Osteoblast (primary cell): Measurements from ENCODE around the gene GALNT6. TPM values are rescaled to one million over a fixed set of nuclear protein-coding genes. Genes with fewer than 3 reads are reported as not detected.
A peak's percentile ranks its signal among the peaks of the same experiment; 100 is the strongest.

ENCODE experiments used
- DNase-seq: peaks from one replicate; pipeline ENCODE4 v3.0.0; 2011; ENCODE audit warnings: low spot score, mixed read lengths; ENCODE audit not compliant: insufficient read length; ENCODE audit errors: missing footprints
- H2AFZ ChIP-seq: 2 replicates; pipeline ENCODE4 v1.6.0; 2011; ENCODE audit warnings: mild to moderate bottlenecking, low read length
- H3K27ac ChIP-seq: 2 replicates; pipeline ENCODE4 v1.5.1; 2011; ENCODE audit warnings: mild to moderate bottlenecking, low read depth, low read length, moderate library complexity
- H3K27me3 ChIP-seq: 2 replicates; pipeline ENCODE4 v1.6.0; 2012; ENCODE audit warnings: mild to moderate bottlenecking, control low read depth, inconsistent platforms, low read length, moderate library complexity; ENCODE audit not compliant: insufficient read depth
- H3K36me3 ChIP-seq: 2 replicates; pipeline ENCODE4 v1.5.1; 2011; ENCODE audit warnings: mild to moderate bottlenecking, low read length, control low read depth, moderate library complexity; ENCODE audit not compliant: insufficient read depth
- H3K4me1 ChIP-seq: 2 replicates; pipeline ENCODE4 v1.5.1; 2011; ENCODE audit warnings: mild to moderate bottlenecking, low read length, control low read depth, moderate library complexity; ENCODE audit not compliant: insufficient read depth
- H3K4me2 ChIP-seq: 2 replicates; pipeline ENCODE4 v1.6.0; 2011; ENCODE audit warnings: mild to moderate bottlenecking, low read length; ENCODE audit not compliant: insufficient read depth
- H3K4me3 ChIP-seq: fragments of 200-600 bp; sonication (generic); 3 replicates; pipeline ENCODE4 v1.5.1; 2012; ENCODE audit warnings: mild to moderate bottlenecking, low read length, inconsistent platforms; ENCODE audit not compliant: insufficient read depth
- H3K79me2 ChIP-seq: 2 replicates; pipeline ENCODE4 v1.6.0; 2012; ENCODE audit warnings: mild to moderate bottlenecking, low read length, control low read depth, inconsistent platforms; ENCODE audit not compliant: insufficient read depth
- H3K9me3 ChIP-seq: 2 replicates; pipeline ENCODE4 v1.5.1; 2011; ENCODE audit warnings: low read depth, low read length, control low read depth
- H4K20me1 ChIP-seq: 2 replicates; pipeline ENCODE4 v1.6.0; 2012; ENCODE audit warnings: mild to moderate bottlenecking, low read length, control low read depth; ENCODE audit not compliant: insufficient read depth
- total RNA-seq: library from RNA; depleted of rRNA; stranded (reverse); fragments of >200 nt; gene quantifications from 2 replicates; pipeline ENCODE4 v1.2.3, GENCODE V29; 2012
- TF ChIP-seq, protein P1 (sequence below): IDR thresholded peaks from 2 replicates; pipeline ENCODE4 v1.5.1; 2011; ENCODE audit warnings: mild to moderate bottlenecking, low read depth, low read length, moderate library complexity; ENCODE audit errors: extremely low read depth

GALNT6 gene
- total RNA-seq, 1 donor: 9.8 TPM

- no peak overlapping the region for H3K4me3 ChIP-seq
- H3K4me2 ChIP-seq: no peak overlapping the region
- TF ChIP-seq, protein P1, sequence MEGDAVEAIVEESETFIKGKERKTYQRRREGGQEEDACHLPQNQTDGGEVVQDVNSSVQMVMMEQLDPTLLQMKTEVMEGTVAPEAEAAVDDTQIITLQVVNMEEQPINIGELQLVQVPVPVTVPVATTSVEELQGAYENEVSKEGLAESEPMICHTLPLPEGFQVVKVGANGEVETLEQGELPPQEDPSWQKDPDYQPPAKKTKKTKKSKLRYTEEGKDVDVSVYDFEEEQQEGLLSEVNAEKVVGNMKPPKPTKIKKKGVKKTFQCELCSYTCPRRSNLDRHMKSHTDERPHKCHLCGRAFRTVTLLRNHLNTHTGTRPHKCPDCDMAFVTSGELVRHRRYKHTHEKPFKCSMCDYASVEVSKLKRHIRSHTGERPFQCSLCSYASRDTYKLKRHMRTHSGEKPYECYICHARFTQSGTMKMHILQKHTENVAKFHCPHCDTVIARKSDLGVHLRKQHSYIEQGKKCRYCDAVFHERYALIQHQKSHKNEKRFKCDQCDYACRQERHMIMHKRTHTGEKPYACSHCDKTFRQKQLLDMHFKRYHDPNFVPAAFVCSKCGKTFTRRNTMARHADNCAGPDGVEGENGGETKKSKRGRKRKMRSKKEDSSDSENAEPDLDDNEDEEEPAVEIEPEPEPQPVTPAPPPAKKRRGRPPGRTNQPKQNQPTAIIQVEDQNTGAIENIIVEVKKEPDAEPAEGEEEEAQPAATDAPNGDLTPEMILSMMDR: no peak
- H3K4me1 ChIP-seq: peaks cover 7% of the 10 kb centered on the region
- no peaks in the 10 kb centered on the region for H3K79me2 ChIP-seq
- no peaks in the 10 kb centered on the region for H3K9me3 ChIP-seq
- H4K20me1 ChIP-seq: no peaks in the 10 kb centered on the region
- H3K27ac ChIP-seq: no peak overlapping the region
- no peak for DNase-seq
- H2AFZ ChIP-seq: no peak overlapping the region
- H3K36me3 ChIP-seq: no peaks in the 10 kb centered on the region
- no peaks in the 10 kb centered on the region for H3K27me3 ChIP-seq
These were observed 7.8 kb downstream of the GALNT6 start for GRCh38 chr12:51383269-51383905.

DNA sequence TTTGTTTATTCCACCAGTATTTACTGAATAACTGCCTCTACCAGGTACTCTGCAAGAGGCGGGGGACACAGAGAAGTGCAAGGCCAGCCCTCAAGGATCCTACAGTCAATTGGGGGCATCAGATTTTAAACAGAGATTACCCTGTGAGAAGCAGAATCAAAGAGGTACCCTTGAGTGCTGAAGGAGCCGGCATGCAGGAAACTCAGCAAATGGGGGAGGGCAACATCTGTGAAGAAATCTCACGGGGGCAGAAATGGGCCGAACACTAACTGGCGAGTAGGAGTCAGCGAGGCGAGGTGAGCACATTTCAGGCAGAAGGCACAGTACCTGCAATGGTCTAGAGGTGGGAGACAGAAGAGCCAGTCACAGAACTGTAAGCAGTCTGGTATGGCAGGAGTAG is 9.0 kb downstream of the GALNT6 start:
- TF ChIP-seq, protein P1: no peak
- no peak overlapping the region for H3K4me3 ChIP-seq
- H3K9me3 ChIP-seq: no peaks in the 10 kb centered on the region
- H3K36me3 ChIP-seq: no peaks in the 10 kb centered on the region
- no peaks in the 10 kb centered on the region for H3K27me3 ChIP-seq
- DNase-seq: no peak
- no peak overlapping the region for H3K27ac ChIP-seq
- no peak overlapping the region for H2AFZ ChIP-seq
- no peaks in the 10 kb centered on the region for H4K20me1 ChIP-seq
- H3K4me2 ChIP-seq: no peak overlapping the region
- H3K4me1 ChIP-seq: no peaks in the 10 kb centered on the region
- no peaks in the 10 kb centered on the region for H3K79me2 ChIP-seq

DNA sequence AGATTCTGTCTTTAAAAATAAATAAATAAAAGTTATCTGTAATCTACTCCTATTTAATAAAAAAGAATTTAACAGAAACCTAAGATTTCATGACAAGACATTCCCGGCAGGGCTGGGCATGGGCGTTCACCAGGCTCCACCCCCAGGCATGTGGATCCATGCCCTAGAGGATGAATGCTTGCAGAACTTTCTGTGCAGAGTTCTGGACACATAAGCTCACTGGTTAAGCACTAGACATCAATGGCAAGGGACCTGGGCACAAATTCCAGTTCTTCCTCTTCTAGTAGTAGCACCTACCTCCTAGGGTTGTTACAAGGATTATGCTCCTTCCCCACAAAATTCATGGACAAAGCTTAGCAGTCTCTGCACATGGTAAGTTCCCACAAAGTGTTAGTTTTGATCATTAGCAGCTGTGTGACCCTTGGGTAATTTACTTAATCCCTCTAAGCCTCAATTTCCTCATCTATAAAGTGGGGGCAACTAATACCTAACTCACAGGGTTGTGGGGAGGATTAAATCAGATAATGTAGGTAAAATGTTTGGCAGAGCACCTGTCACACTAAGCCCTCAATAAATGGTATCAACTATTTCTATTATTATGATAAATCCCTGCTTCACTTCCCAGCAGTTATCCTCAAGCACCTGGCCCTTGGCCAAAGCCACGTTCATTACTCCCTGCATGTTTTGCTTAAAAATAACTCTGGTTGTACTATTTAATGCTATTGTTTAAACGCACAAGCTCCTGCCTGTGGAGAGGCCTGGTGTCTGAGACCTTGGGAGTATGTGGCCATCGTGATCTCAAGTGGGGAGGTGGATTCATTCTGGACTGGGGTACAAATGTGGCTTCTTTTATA is 9.8 kb downstream of the GALNT6 start:
- Histone ChIP-seq H3K4me3 (no peak overlapping the region), H3K9me3 (no peaks in the 10 kb centered on the region), H3K79me2 (no peaks in the 10 kb centered on the region), H3K27me3 (no peaks in the 10 kb centered on the region), H3K4me1 (no peaks in the 10 kb centered on the region), H3K36me3 (no peaks in the 10 kb centered on the region), H3K4me2 (no peak overlapping the region), H2AFZ (no peak overlapping the region), H4K20me1 (no peaks in the 10 kb centered on the region), H3K27ac (no peak overlapping the region)
- TF ChIP-seq, protein P1: no peak
- DNase-seq: peak; percentile 52

DNA sequence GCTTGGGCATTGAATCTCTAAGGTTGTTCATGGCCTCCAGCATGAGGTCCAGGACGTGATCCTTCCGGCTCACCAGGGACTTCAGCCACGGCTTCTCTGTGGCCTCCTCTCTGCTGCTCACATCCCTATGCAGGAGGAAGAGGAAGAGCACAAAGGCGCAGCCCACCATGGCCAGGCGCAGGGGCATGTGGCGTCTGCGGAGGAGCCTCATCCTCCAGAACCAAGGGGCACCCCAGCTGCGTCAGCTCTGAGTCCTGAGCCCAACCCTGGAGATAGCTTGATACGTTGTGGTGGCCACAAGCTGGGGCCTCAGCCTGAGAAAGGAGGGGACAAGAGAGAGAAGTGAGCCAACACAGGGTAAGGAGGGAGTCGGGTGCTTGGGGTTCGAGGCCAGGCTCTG is 11.6 kb downstream of the GALNT6 start:
- Histone ChIP-seq H3K4me3 (no peak overlapping the region), H3K79me2 (no peaks in the 10 kb centered on the region), H3K4me2 (no peak overlapping the region), H3K9me3 (no peaks in the 10 kb centered on the region), H3K4me1 (no peaks in the 10 kb centered on the region), H4K20me1 (no peaks in the 10 kb centered on the region), H3K36me3 (no peaks in the 10 kb centered on the region), H3K27ac (no peak overlapping the region), H3K27me3 (no peaks in the 10 kb centered on the region), H2AFZ (no peak overlapping the region)
- TF ChIP-seq, protein P1: no peak
- DNase-seq: no peak
